HG03558 (cell line): ENCODE measurements around the gene UBE3A.
"Not testable (repeated sequence)": the region's sequence is repeated elsewhere in the genome, so short reads cannot be mapped to it uniquely, and the experiment has no call there.

ENCODE experiments used
- ATAC-seq: cut with Tn5 transposase; IDR thresholded peaks from one replicate; pipeline ENCODE4 v1.9.1; 2021; ENCODE audit warnings: moderate number of reproducible peaks; ENCODE audit not compliant: unreplicated experiment; ENCODE audit errors: extremely low read depth

UBE3A gene

GRCh38 chr15:25438601-25439368 lies at the start of gene UBE3A:
Gene UBE3A, minus strand, starts transcription at chr15:25439024. Its CDS starts 29,917 bp downstream, at chr15:25409107.
- peak; percentile 79 for ATAC-seq

DNA sequence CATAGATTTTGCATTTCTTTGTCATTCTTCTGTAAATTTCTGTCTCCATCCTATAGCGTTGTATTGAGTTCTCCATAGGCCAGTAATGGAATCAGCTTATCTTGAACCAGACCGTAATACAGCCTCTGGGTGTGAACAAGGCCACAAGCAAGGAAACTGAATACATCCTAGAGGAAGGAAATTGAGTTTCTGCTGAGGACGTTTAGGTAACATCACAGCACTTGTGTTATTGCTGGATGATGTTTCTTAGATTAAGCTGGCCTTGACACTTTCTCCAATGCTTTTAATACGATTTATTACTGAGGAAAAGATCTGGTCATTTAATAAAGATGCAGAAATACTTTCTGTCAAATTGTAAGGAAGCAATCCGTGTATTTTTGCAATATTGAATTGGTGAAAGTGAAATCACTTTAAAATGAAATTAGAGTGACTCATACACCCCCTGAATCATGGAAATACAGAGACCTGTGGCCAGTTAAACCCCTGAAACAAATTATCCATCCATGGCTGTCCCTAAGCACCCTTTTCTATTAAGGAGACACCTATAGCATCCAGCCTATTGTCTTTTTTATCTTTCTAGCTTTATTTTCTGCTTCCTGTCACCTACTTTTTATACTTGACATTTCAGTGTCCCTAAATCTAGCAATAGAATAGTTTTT lies 48.5 kb upstream of the UBE3A start:
- ATAC-seq: no peak

- ATAC-seq: no peak
Observed at GRCh38 chr15:25486051-25486450, 47.2 kb upstream of the UBE3A start.

DNA sequence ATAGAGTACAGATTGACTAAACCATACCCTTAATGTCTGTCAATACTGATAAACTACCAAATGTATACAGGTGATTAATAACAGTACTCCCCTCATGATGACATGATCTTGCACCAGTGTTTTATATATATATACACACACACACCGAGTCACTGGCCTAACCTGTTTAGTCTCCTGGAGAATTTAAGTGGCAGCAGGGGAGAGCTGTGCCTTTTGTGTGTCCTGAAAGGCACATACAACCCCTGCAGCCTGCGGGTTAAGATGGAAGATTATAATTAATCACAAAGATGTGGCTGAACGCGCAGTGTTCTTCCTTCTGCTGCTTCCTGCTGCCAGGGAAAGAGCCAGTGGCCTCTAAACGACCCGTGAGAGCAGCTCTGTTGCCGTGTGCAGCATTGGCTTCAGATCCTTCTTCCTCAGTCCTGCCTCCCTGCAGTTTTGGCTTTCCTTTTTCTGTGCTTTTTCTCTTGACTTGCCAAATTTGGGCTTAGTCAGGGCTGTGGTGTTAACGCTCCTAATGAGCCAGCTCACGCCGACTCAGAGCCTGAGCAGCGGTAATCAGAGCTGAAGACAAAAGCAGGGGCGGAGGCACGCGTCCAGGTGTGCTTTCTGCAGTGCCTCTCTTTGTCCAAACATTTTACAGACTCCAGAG lies 42.5 kb upstream of the UBE3A start:
- ATAC-seq: no peak

DNA sequence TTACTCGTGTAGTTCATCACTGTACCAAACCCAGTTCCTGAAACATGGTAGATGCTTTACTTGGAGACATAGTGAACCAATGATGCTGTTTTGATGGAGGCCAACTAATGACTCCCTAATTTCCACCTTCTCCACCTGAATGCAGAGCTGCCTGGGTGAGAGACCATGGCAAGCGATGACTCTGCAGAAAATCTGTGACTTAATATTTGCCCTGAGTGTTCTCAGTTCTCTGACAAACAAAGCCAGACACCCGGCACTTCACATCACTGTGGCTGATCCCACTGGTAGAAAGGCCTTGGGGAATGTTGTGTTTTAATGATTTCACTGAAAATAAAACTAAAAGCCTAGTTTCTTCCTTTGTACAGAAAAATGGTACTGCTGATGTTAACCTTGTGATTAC lies 39.5 kb upstream of the UBE3A start:
- no peak for ATAC-seq

- ATAC-seq: no peak
Observed at GRCh38 chr15:25477816-25478215, 39.0 kb upstream of the UBE3A start.

GRCh38 chr15:25474251-25474650 lies 35.4 kb upstream of the UBE3A start:
- ATAC-seq: no peak

- no peak for ATAC-seq
Observed at GRCh38 chr15:25470230-25470629, 31.4 kb upstream of the UBE3A start.

- no peak for ATAC-seq
Observed at GRCh38 chr15:25469377-25469776, 30.6 kb upstream of the UBE3A start.

DNA sequence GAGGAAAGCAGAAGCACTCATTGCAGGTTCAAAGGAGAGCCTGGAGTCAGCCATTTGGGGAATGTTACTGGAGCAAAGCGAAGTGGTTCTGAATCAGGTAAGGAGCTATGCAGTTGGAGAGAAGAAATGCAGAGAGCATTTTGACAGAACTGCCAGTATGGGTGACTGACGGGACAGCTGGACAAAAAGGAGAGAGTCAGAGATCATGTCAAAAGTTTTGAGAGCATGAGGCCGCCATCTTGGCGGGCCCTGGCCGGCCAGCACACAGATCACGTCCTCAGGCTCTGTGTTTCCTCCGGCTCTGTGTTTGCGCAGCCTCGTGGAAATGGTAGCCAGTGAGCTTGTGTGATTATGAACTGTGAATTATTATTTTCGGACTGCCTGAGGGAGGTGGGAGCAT lies 29.8 kb upstream of the UBE3A start:
- ATAC-seq: no peak

- no peak for ATAC-seq
Observed at GRCh38 chr15:25465835-25466234, 27.0 kb upstream of the UBE3A start.

DNA sequence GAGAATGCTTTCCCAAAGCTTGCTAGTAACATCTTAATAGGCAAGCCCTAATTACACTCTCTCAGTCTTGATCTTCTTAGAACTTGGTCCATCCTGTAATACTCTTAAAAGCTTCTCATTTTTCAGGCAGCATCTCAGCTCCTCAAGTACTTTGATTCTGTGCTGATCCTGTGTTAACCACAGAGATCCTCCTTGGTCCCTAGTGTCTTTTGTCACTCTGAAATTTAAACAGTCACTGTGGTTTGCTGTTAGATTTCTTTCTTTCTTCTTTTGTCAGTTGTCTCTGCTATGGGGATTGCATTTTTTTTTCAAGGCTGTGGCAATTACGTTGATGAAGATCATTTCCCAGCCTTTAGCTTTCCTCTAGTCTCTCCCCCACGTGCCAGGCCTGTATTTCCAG lies 26.0 kb upstream of the UBE3A start:
- no peak for ATAC-seq

- ATAC-seq: no peak
Observed at GRCh38 chr15:25464383-25464782, 25.6 kb upstream of the UBE3A start.

GRCh38 chr15:25456196-25456595 lies 17.4 kb upstream of the UBE3A start:
- no peak for ATAC-seq

DNA sequence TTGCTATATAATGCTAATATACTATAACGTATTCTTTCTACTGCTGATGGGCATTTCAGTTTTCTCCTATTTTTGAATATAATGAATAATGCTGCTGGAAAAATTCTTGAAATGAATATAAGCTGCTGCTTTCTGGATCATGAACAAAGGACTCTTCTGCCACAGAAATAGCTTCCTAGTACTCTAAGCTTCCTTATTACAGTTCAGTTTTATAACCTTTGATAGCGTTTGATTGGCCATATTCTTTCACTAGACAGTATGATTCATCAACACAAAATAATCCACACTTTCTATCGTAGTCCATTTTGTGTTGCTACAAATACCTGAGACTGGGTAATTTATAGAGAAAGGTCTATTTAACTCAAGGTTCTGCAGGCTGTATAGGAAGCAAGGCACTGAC lies 16.4 kb upstream of the UBE3A start:
- no peak for ATAC-seq

DNA sequence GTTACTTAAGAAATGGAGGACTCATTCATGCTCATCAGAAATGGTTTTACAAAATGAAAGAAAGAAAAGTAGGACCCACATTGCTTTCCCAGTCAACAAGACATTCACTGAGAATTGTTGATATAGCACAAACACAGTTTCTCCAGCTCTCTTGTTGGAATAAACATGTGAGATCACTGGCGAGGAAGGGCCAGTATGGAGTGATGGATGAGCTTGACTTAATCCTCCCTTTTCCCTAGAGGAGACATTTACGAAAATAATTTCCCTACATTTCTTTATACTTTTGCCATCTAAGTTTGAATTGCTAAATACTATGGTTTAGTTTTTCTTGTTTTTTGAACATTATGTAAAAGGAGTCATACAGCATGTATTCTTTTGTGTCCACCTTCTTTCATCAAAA lies 15.9 kb upstream of the UBE3A start:
- no peak for ATAC-seq

DNA sequence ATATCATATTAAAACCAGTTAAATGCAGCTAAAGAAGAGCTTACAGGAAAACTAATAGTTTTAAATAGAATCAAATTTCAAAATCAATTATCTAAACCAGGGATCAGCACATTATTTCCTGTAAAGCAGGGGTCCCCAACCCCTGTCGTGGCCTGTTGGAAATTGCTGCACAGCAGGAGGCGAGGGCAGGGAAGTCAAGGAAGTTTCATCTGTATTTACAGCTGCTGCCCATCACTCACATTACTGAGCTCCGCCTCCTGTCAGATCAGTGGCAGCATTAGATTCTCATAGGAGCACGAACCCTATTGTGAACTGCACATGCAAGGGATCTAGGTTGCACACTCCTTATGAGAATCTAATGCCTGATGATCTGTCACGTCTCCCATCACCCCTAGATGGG lies 14.4 kb upstream of the UBE3A start:
- not testable (repeated sequence) for ATAC-seq

DNA sequence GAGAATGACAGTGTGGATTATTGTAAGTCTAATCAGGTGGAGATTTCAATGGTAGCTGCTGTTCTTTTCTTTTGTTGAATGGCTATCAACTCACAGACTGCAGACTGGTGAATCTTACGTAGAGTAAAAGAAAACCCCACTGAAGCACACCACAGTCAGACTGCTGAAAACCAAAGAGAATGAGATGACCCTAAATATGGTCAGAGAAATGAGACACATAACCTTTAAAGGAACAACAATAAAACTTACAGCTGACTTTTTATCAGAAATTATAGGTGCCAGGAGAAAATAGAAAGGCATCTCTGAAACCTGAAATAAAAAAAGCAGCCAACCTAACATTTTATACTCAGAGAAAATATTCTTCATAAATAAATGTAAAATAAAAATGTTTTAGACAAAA lies 12.7 kb upstream of the UBE3A start:
- ATAC-seq: no peak

- ATAC-seq: no peak
Observed at GRCh38 chr15:25450163-25450562, 11.3 kb upstream of the UBE3A start.

DNA sequence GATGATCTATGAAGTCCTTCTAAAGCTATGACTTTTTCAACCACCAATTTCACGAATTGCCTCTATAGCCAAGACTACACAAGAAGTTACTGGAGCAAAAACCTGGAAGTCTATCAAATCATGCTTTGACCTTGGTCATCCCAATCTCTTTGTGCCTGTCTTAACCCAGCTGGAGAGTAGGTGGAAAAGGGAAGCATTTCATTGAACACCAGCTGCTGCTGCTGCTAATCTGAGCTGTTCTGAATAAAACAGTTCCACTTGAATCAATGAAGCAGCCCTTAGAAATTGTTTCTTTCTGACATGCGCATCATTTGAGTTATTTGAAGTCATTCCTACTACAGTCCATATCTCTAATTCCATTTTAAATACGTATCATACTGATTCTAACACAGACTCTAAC lies 7.3 kb upstream of the UBE3A start:
- ATAC-seq: no peak

- ATAC-seq: no peak
Observed at GRCh38 chr15:25445412-25445811, 6.6 kb upstream of the UBE3A start.
